ENCODE data around the gene COPRS. TPM values are rescaled to one million over a fixed set of nuclear protein-coding genes. Genes with fewer than 3 reads are reported as not detected.

Gene COPRS
- total and polyA plus RNA-seq, 2 of the 8 experiments (the other 6 are each of a cell fraction or from before 2014, with no cell fraction given) = 40.9 to 49.3 TPM

GRCh38 chr17:31815212-31815730 is 43.8 kb downstream of the COPRS start:
- H3K18ac ChIP-seq (ENCODE audit: extremely low read depth, low read length) = no peak overlapping the region
- H3K27me3 ChIP-seq (replicated peaks in 1 of 4; ENCODE audit: control insufficient read depth in 3 of 4, extremely low read depth in 1 of 4, insufficient read depth in 3 of 4, low read length in 3 of 4) = no peaks in the 10 kb centered on the region
- H4K91ac ChIP-seq (replicated peaks; ENCODE audit: insufficient read length, low read length) = no peak overlapping the region
- H2BK20ac ChIP-seq (ENCODE audit: low read length) = no peak overlapping the region
- H2BK5ac ChIP-seq (ENCODE audit: low read depth, low read length) = no peak overlapping the region
- WGBS, 2 experiments (ENCODE audit: extremely low coverage in 1 of 2, insufficient coverage in 1 of 2, insufficient read length in 1 of 2, insufficient replicate concordance in 2 of 2, low coverage in 1 of 2, low lambda C conversion rate in 2 of 2, missing lambda C conversion rate in 1 of 2) = 81% methylated on average over 5 of the region's 5 CpGs; no CpG with 5 or more reads in 1 of the 2 experiments
- H3K4me2 ChIP-seq (ENCODE audit: insufficient read depth in 1 of 2, low read depth in 2 of 2, low read length in 2 of 2) = no peak overlapping the region
- H3K4ac ChIP-seq (replicated peaks; ENCODE audit: insufficient read length, low read depth, low read length) = no peak overlapping the region
- CTCF ChIA-PET (ENCODE audit: partially characterized antibody) = interaction anchor here (0.6 to 1.3 kb wide), 2 partner anchors 9 to 17 kb away, joined by 3 to 4 read pairs; no protein-coding TSS in a partner anchor
- no peak overlapping the region for H2AK5ac ChIP-seq (ENCODE audit: low read depth, low read length)
- H4K5ac ChIP-seq (ENCODE audit: insufficient read length, low read depth, low read length) = no peak overlapping the region
- no peak overlapping the region for H3K4me3 ChIP-seq (ENCODE audit: extremely low read depth in 1 of 4, insufficient read depth in 2 of 4, low read depth in 3 of 4, low read length in 4 of 4)
- no peak overlapping the region for H4K8ac ChIP-seq (ENCODE audit: extremely low read depth, insufficient read depth, low read length)
- no peaks in the 10 kb centered on the region for H3K23me2 ChIP-seq (ENCODE audit: low read depth, low read length)
- no peak overlapping the region for H3K56ac ChIP-seq (replicated peaks; ENCODE audit: insufficient read length, low read depth, low read length)
- no peaks in the 10 kb centered on the region for H3K79me1 ChIP-seq (ENCODE audit: low read depth, low read length)
- DNase-seq (ENCODE audit: low read depth in 1 of 2, low spot score in 2 of 2) (no peak), FAIRE-seq (no peak)
- H4K20me1 ChIP-seq (replicated peaks in 1 of 2; ENCODE audit: control insufficient read depth in 1 of 2, insufficient read depth in 2 of 2, low read length in 2 of 2) = no peaks in the 10 kb centered on the region
- POLR2A ChIA-PET (ENCODE audit: partially characterized antibody) = no interaction called here
- H3K36me3 ChIP-seq (ENCODE audit: control insufficient read depth in 2 of 4, insufficient read depth in 4 of 4, low read length in 3 of 4) = no peaks in the 10 kb centered on the region
- H2BK120ac ChIP-seq (replicated peaks; ENCODE audit: low read depth, low read length) = no peak overlapping the region
- H3K9ac ChIP-seq (replicated peaks in 1 of 4; ENCODE audit: extremely low read depth in 1 of 4, low read depth in 3 of 4, low read length in 3 of 4) = no peak overlapping the region
- no peaks in the 10 kb centered on the region for H3K9me3 ChIP-seq (ENCODE audit: insufficient read depth in 2 of 2, low read depth in 1 of 2, low read length in 1 of 2)
- no peak overlapping the region for H3K14ac ChIP-seq (ENCODE audit: insufficient read length)
- H2BK15ac ChIP-seq (ENCODE audit: low read length) = no peak overlapping the region
- H3K4me1 ChIP-seq (replicated peaks in 1 of 4; ENCODE audit: control insufficient read depth in 3 of 4, insufficient read depth in 4 of 4, low read length in 3 of 4) = no peaks in the 10 kb centered on the region
- no peaks in the 10 kb centered on the region for H3K79me2 ChIP-seq (ENCODE audit: control insufficient read depth in 1 of 2, insufficient read depth in 2 of 2, low read length in 2 of 2)
- H2AFZ ChIP-seq (ENCODE audit: low read length) = no peak overlapping the region
- H3K23ac ChIP-seq (ENCODE audit: insufficient read length) = no peak overlapping the region
- no peak overlapping the region for H2BK12ac ChIP-seq (ENCODE audit: low read depth, low read length)
- no peak overlapping the region for H3K27ac ChIP-seq (ENCODE audit: low read depth, low read length)
- TF ChIP-seq NRF1 (IDR thresholded peaks at IDR 0.05; ENCODE audit: low read depth, low read length) (no peak), KDM4A (IDR thresholded peaks at IDR 0.05; ENCODE audit: low read depth, low read length, severe bottlenecking) (no peak), ASH2L (IDR thresholded peaks at IDR 0.05; ENCODE audit: low read length) (no peak), KDM5A (IDR thresholded peaks at IDR 0.05; ENCODE audit: low read length) (no peak), TEAD4 (IDR thresholded peaks at IDR 0.05; ENCODE audit: low read depth, low read length) (no peak), RBBP5 (IDR thresholded peaks at IDR 0.05; ENCODE audit: borderline replicate concordance, low read depth, low read length) (no peak), USF2 (IDR thresholded peaks at IDR 0.05; ENCODE audit: low read length) (no peak), SIN3A (conservative IDR thresholded peaks at IDR 0.05 in 1 of 2, IDR thresholded peaks at IDR 0.05 in 1 of 2; ENCODE audit: low read depth in 1 of 2, low read length in 2 of 2) (no peak), CBX5 (IDR thresholded peaks at IDR 0.05; ENCODE audit: low read depth, low read length) (no peak), SP2 (IDR thresholded peaks at IDR 0.05; ENCODE audit: low read length) (no peak), SRF (IDR thresholded peaks at IDR 0.05; ENCODE audit: low read depth, low read length) (no peak), CHD1 (IDR thresholded peaks at IDR 0.05; ENCODE audit: low read depth, low read length) (no peak), SIRT6 (IDR thresholded peaks at IDR 0.05; ENCODE audit: low read length) (no peak), NANOG (IDR thresholded peaks at IDR 0.05; ENCODE audit: insufficient read depth, low read depth, low read length, poor library complexity, severe bottlenecking) (no peak)
